Stomach (tissue), 9 donors: Measurements from ENCODE around the gene PLPPR1. TPM values are rescaled to one million over a fixed set of nuclear protein-coding genes. Genes with fewer than 3 reads are reported as not detected.

ENCODE experiments used
- DNase-seq, 2 donors: peaks; one replicate each; pipeline versions ENCODE4 v3.0.0 to v3.0.0-alpha.2; 2013 to 2019
- H3K27ac ChIP-seq, 5 donors: fragments of 200-600 bp in 4 of 5; sonication (generic) in 4 of 5; one replicate each; pipeline ENCODE4 v1.5.1; 2013 to 2019; ENCODE audit warnings: mild to moderate bottlenecking in 1 of 5, moderate library complexity in 1 of 5
- H3K27me3 ChIP-seq, 3 donors: fragments of 200-600 bp; sonication (generic); one replicate each; pipeline ENCODE4 v1.5.1; 2017 to 2019; ENCODE audit warnings: mixed run types in 1 of 3
- H3K36me3 ChIP-seq, 4 donors: fragments of 200-600 bp; sonication (generic); 1 replicate in 3 of 4; 2 replicates in 1 of 4; pipeline ENCODE4 v1.5.1; 2016 to 2019
- H3K4me1 ChIP-seq, 4 donors: fragments of 200-600 bp; sonication (generic); one replicate each; pipeline ENCODE4 v1.5.1; 2016 to 2019
- H3K4me3 ChIP-seq, 4 donors: fragments of 200-600 bp; sonication (generic) in 3 of 4; one replicate each; pipeline ENCODE4 v1.5.1; 2016 to 2019; ENCODE audit warnings: mild to moderate bottlenecking in 1 of 4
- H3K9me3 ChIP-seq, 4 donors: fragments of 200-600 bp; sonication (generic); one replicate each; pipeline ENCODE4 v1.5.1; 2016 to 2019
- CTCF ChIP-seq, 7 experiments: fragments of 450-650 bp in 4 of 7; fragments of 200-600 bp in 3 of 7; sonication (generic) in 3 of 7; IDR thresholded peaks; one replicate each; pipeline ENCODE4 v1.5.1; 2016 to 2019; ENCODE audit warnings: antibody characterized with exemption in 7 of 7, control low read depth in 2 of 7, mild to moderate bottlenecking in 1 of 7
- EP300 ChIP-seq: sonication (generic); formaldehyde crosslinking; IDR thresholded peaks from one replicate; pipeline ENCODE4 v1.6.1; 2017; ENCODE audit warnings: antibody characterized with exemption
- POLR2A ChIP-seq, 4 donors: fragments of 450-650 bp; IDR thresholded peaks; one replicate each; pipeline ENCODE4 v1.6.1; 2016; ENCODE audit warnings: antibody characterized with exemption in 4 of 4, control low read depth in 2 of 4, mild to moderate bottlenecking in 1 of 4, moderate library complexity in 1 of 4
- POLR2AphosphoS5 ChIP-seq, 3 donors: sonication (generic); formaldehyde crosslinking; IDR thresholded peaks; one replicate each; pipeline ENCODE4 v1.6.1; 2016; ENCODE audit warnings: antibody characterized with exemption in 3 of 3
- WGBS, 5 donors: extraction: QIAGEN DNeasy Blood & Tissue Kit in 3 of 5; methylation state at CpG; one replicate each; pipeline versions ENCODE4 v1.1.5 to v1.1.7; 2013 to 2018; 5-methylcytosine and 5-hydroxymethylcytosine counted together
- intact Hi-C: fragments of 100-400 bp; cut with DNase I; formaldehyde crosslinking; loops from one replicate; pipeline ENCODE4 v1.15.1; 2023; ENCODE audit warnings: low total_unique reads
- polyA plus RNA-seq, 3 donors: library from polyadenylated mRNA; stranded (reverse); fragments of 200-250 nt; gene quantifications; one replicate each; pipeline ENCODE4 v1.2.3, GENCODE V29; 2013
- total RNA-seq, 5 donors: library from RNA; depleted of rRNA; stranded (reverse); fragments of >200 nt; gene quantifications; one replicate each; pipeline versions ENCODE4 v1.1.0 to v1.2.3, GENCODE V29; 2014 to 2016
- donor health status: healthy with polysubstance abuse.
- donor health status: Bipolar disorder and iron deficiency.
- donor health status: healthy.

PLPPR1 gene
- total and polyA plus RNA-seq, 8 donors: 0.13 to 1.7 TPM; not detected in 6

GRCh38 chr9:101114317-101114716 is 85.8 kb downstream of the PLPPR1 start:
- Histone ChIP-seq H3K27ac (no peak overlapping the region), H3K36me3 (no peaks in the 10 kb centered on the region), H3K9me3 (no peaks in the 10 kb centered on the region), H3K27me3 (no peaks in the 10 kb centered on the region), H3K4me3 (no peak overlapping the region), H3K4me1 (no peaks in the 10 kb centered on the region)
- 31 to 61% (median 37%) methylated on average over 2 of the region's 2 CpGs for WGBS, 5 donors
- TF ChIP-seq POLR2AphosphoS5 (IDR thresholded peaks at IDR 0.05) (no peak), CTCF (IDR thresholded peaks at IDR 0.05) (no peak), POLR2A (IDR thresholded peaks at IDR 0.05) (no peak), EP300 (no peak)
- no peak for DNase-seq
- intact Hi-C loops: no loop called here

- no peaks in the 10 kb centered on the region for H3K27me3 ChIP-seq
- 35 to 43% (median 42%) methylated on average over 4 of the region's 4 CpGs for WGBS, 5 donors
- intact Hi-C loops: no loop called here
Observed at GRCh38 chr9:101115102-101115501, 86.6 kb downstream of the PLPPR1 start.

GRCh38 chr9:101117161-101117560 is 88.6 kb downstream of the PLPPR1 start:
- Histone ChIP-seq H3K36me3 (no peaks in the 10 kb centered on the region), H3K4me3 (no peak overlapping the region), H3K27ac (no peak overlapping the region), H3K9me3 (no peaks in the 10 kb centered on the region), H3K27me3 (no peaks in the 10 kb centered on the region), H3K4me1 (no peaks in the 10 kb centered on the region)
- peak in 1 of 2 donors; percentile 3 for DNase-seq
- TF ChIP-seq CTCF (IDR thresholded peaks at IDR 0.05): no peak
- no peak for TF ChIP-seq POLR2AphosphoS5 (IDR thresholded peaks at IDR 0.05)
- TF ChIP-seq EP300: no peak
- TF ChIP-seq POLR2A (IDR thresholded peaks at IDR 0.05): no peak
- WGBS, 5 donors: 27 to 50% (median 33%) methylated on average over 1 of the region's 1 CpG
- intact Hi-C loops: no loop called here

More at GRCh38 chr9:101115102-101115501, 86.6 kb downstream of the PLPPR1 start:
- Histone ChIP-seq H3K4me3 (no peak overlapping the region), H3K27ac (no peak overlapping the region), H3K36me3 (no peaks in the 10 kb centered on the region), H3K9me3 (no peaks in the 10 kb centered on the region), H3K4me1 (no peaks in the 10 kb centered on the region)
- TF ChIP-seq CTCF (IDR thresholded peaks at IDR 0.05) (no peak), POLR2A (IDR thresholded peaks at IDR 0.05) (no peak), EP300 (no peak), POLR2AphosphoS5 (IDR thresholded peaks at IDR 0.05) (no peak)
- DNase-seq: no peak

GRCh38 chr9:101119206-101119819 is 90.8 kb downstream of the PLPPR1 start:
- Histone ChIP-seq H3K36me3 (no peaks in the 10 kb centered on the region), H3K4me3 (no peak overlapping the region), H3K27me3 (no peaks in the 10 kb centered on the region), H3K4me1 (no peaks in the 10 kb centered on the region), H3K27ac (no peak overlapping the region), H3K9me3 (peaks cover 0 to 16% (median 8%) of the 10 kb centered on the region in 4 donors)
- peak; percentile 59 to 74 for DNase-seq
- intact Hi-C loops: no loop called here
- WGBS, 5 donors: 20 to 27% (median 22%) methylated on average over 3 of the region's 3 CpGs
- TF ChIP-seq POLR2AphosphoS5 (IDR thresholded peaks at IDR 0.05): no peak
- peak in 5 of 7 experiments; percentile 25 to 64 (median 49) for TF ChIP-seq CTCF (IDR thresholded peaks at IDR 0.05)
